Hematopoietic multipotent progenitor cell treated with erythropoietin and hydrocortisone succinate and interleukin-3 and kit ligand, for 8 days (in vitro differentiated cells): Measurements from ENCODE around the gene HPX.

Experiments
- DNase-seq: peaks from one replicate; pipeline ENCODE4 v3.0.0-alpha.2; 2015

The HPX gene

GRCh38 chr11:6388748-6389147, 52.0 kb downstream of the HPX start:
- DNase-seq, result peak; percentile 84

GRCh38 chr11:6387811-6388599, 52.8 kb downstream of the HPX start:
- DNase-seq, result no peak

GRCh38 chr11:6385046-6385777, 55.6 kb downstream of the HPX start:
- DNase-seq, result no peak
